HCT116 (cell line): Measurements from ENCODE around the gene ZFTA. TPM values are rescaled to one million over a fixed set of nuclear protein-coding genes. Genes with fewer than 3 reads are reported as not detected.

ENCODE experiments used
- ATAC-seq: fragments of 200-7000 bp; cut with Tn5 transposase; 2 replicates; pipeline ENCODE4 v1.9.1; 2020; ENCODE audit warnings: mild to moderate bottlenecking, moderate library complexity
- BruUV-seq: library from RNA; stranded (reverse); fragments of 400-500 nt; replicated peaks from 2 replicates; lab custom pipeline; 2021; lab: Mats Ljungman, UMichigan
- CTCF ChIA-PET: fragments of 300-600 bp; sonication (Branson Sonifier 250); formaldehyde crosslinking; loops from one replicate; lab custom pipeline; 2021; ENCODE audit warnings: antibody characterized with exemption; lab: Charles Lee
- POLR2A ChIA-PET: fragments of 300-600, 350-600 bp; sonication (Branson Sonifier 250); formaldehyde crosslinking; loops from one replicate; lab custom pipeline; 2021; ENCODE audit warnings: antibody characterized with exemption; lab: Charles Lee
- RAD21 ChIA-PET, 2 experiments: fragments of 300-600 bp; sonication (Branson Sonifier 250); formaldehyde crosslinking; loops; one replicate each; lab custom pipeline; 2023; ENCODE audit warnings: low total read pairs in 2 of 2; ENCODE audit not compliant: uncharacterized antibody in 2 of 2, unreplicated experiment in 2 of 2, low non-redundant PET in 1 of 2; lab: Charles Lee
- DNase-seq: peaks from one replicate; pipeline ENCODE4 v3.0.0-alpha.2; 2010; ENCODE audit warnings: low read depth, low spot score
- H2AFZ ChIP-seq: fragments of 200-600 bp; shearing (Covaris generic), sonication (generic); 2 replicates; pipeline ENCODE4 v1.6.1; 2017; ENCODE audit warnings: low read depth, mixed run types, mixed read lengths, antibody characterized with exemption, low read length; ENCODE audit not compliant: poor library complexity, severe bottlenecking
- H3K27ac ChIP-seq: 2 replicates; pipeline ENCODE4 v1.5.1; 2012; ENCODE audit warnings: low read depth, low read length
- H3K27me3 ChIP-seq: fragments of 200-600 bp; sonication (generic); 2 replicates; pipeline ENCODE4 v1.6.1; 2016; ENCODE audit warnings: mixed run types, low read length, mixed read lengths; ENCODE audit not compliant: insufficient read depth
- H3K36me3 ChIP-seq, 2 experiments: fragments of 200-500 bp in 1 of 2; fragments of 200-600 bp in 1 of 2; sonication (Bioruptor generic) in 1 of 2; sonication (generic) in 1 of 2; 2 replicates each; pipeline versions ENCODE4 v1.5.1 to v1.6.1; 2014 to 2016; ENCODE audit warnings: low read length in 2 of 2, inconsistent platforms in 1 of 2, mixed read lengths in 1 of 2, mixed run types in 1 of 2; ENCODE audit not compliant: insufficient read depth in 2 of 2, control insufficient read depth in 1 of 2
- H3K4me1 ChIP-seq, 2 experiments: fragments of 200-600 bp in 1 of 2; sonication (generic) in 1 of 2; 2 replicates each; pipeline versions ENCODE4 v1.5.1 to v1.6.1; 2012 to 2017; ENCODE audit warnings: low read length in 2 of 2, inconsistent platforms in 1 of 2, mild to moderate bottlenecking in 1 of 2, mixed read lengths in 1 of 2, mixed run types in 1 of 2, moderate library complexity in 1 of 2; ENCODE audit not compliant: insufficient read depth in 2 of 2, control insufficient read depth in 1 of 2
- H3K4me2 ChIP-seq: fragments of 200-600 bp; sonication (generic); 2 replicates; pipeline ENCODE4 v1.6.1; 2017; ENCODE audit warnings: mixed run types, low read length, mixed read lengths
- H3K4me3 ChIP-seq, 2 experiments: fragments of 200-600 bp in 1 of 2; sonication (generic) in 1 of 2; replicated peaks in 1 of 2; 2 replicates each; pipeline ENCODE4 v1.5.1; 2011 to 2016; ENCODE audit warnings: low read length in 2 of 2, control low read depth in 1 of 2, low read depth in 1 of 2, mild to moderate bottlenecking in 1 of 2, mixed read lengths in 1 of 2, mixed run types in 1 of 2
- H3K79me2 ChIP-seq: fragments of 200-600 bp; sonication (generic); 2 replicates; pipeline ENCODE4 v1.6.1; 2017; ENCODE audit warnings: mild to moderate bottlenecking, mixed run types, low read length, moderate library complexity, mixed read lengths; ENCODE audit not compliant: insufficient read depth
- H3K9ac ChIP-seq: fragments of 200-600 bp; sonication (generic); 2 replicates; pipeline ENCODE4 v1.6.1; 2016; ENCODE audit warnings: low read length, mixed read lengths
- H3K9me2 ChIP-seq: fragments of 200-600 bp; sonication (generic), shearing (Covaris generic); 2 replicates; pipeline ENCODE4 v1.6.1; 2017; ENCODE audit warnings: mixed run types, mild to moderate bottlenecking, moderate library complexity; ENCODE audit not compliant: insufficient read depth
- H3K9me3 ChIP-seq, 2 experiments: fragments of 200-500 bp in 1 of 2; fragments of 200-600 bp in 1 of 2; sonication (Bioruptor generic) in 1 of 2; sonication (generic) in 1 of 2; 2 replicates each; pipeline ENCODE4 v1.6.1; 2014 to 2017; ENCODE audit warnings: low read length in 2 of 2, mixed read lengths in 2 of 2, inconsistent platforms in 1 of 2, low read depth in 1 of 2, mild to moderate bottlenecking in 1 of 2, mixed run types in 1 of 2, moderate library complexity in 1 of 2; ENCODE audit not compliant: control insufficient read depth in 1 of 2, insufficient read depth in 1 of 2
- H4K20me1 ChIP-seq: fragments of 200-600 bp; sonication (generic), shearing (Covaris generic); 2 replicates; pipeline ENCODE4 v1.6.1; 2017; ENCODE audit warnings: mixed run types, mild to moderate bottlenecking, moderate library complexity; ENCODE audit not compliant: insufficient read depth
- EGR1 ChIP-seq: IDR thresholded peaks from 2 replicates; pipeline ENCODE4 v1.6.1; 2012; ENCODE audit warnings: low read depth
- FOSL1 ChIP-seq: IDR thresholded peaks from 2 replicates; pipeline ENCODE4 v1.6.1; 2012; ENCODE audit warnings: low read depth
- JUND ChIP-seq: IDR thresholded peaks from 2 replicates; pipeline ENCODE4 v1.6.1; 2012
- MAX ChIP-seq: IDR thresholded peaks from 2 replicates; pipeline ENCODE4 v1.6.1; 2012
- POLR2A ChIP-seq: IDR thresholded peaks from 2 replicates; pipeline ENCODE4 v1.7.0; 2011; ENCODE audit warnings: borderline replicate concordance; ENCODE audit not compliant: insufficient read depth, insufficient read length; ENCODE audit errors: extremely low read depth
- POLR2AphosphoS5 ChIP-seq: IDR thresholded peaks from 2 replicates; pipeline ENCODE4 v1.6.1; 2011; ENCODE audit warnings: mild to moderate bottlenecking, low read depth, low read length, moderate library complexity
- SP1 ChIP-seq: IDR thresholded peaks from 2 replicates; pipeline ENCODE4 v1.6.1; 2012; ENCODE audit warnings: low read depth
- ZFX ChIP-seq: fragments of 450-650 bp; IDR thresholded peaks from 2 replicates; pipeline ENCODE4 v1.6.1; 2017
- ZNF274 ChIP-seq: fragments of 200-500 bp; sonication (Bioruptor generic); IDR thresholded peaks from 2 replicates; pipeline ENCODE4 v1.6.1; 2014; ENCODE audit warnings: mild to moderate bottlenecking, low read depth, low read length, inconsistent platforms
- intact Hi-C: fragments of 100-400 bp; cut with micrococcal nuclease; formaldehyde crosslinking; loops from 2 replicates; pipeline ENCODE4 v1.10.0; 2022
- total RNA-seq: library from RNA; stranded (reverse); gene quantifications from one replicate; pipeline ENCODE4 v1.2.1, GENCODE V29; 2021; ENCODE audit not compliant: unreplicated experiment
- TF ChIP-seq, protein P1 (sequence below): IDR thresholded peaks from 2 replicates; pipeline ENCODE4 v1.6.1; 2012

The ZFTA gene
- total RNA-seq, 1 experiment from 2014 or later: 14.7 TPM

GRCh38 chr11:63769042-63769713, 603 bp upstream of the ZFTA start:
- CTCF ChIA-PET: interaction anchor here (1.4 to 2.7 kb wide), 3 partner anchors 67 to 176 kb away, joined by 3 to 20 read pairs (median 8); no protein-coding TSS in a partner anchor
- H3K27ac ChIP-seq: peak overlapping the region; percentile 90
- no TSS peak for BruUV-seq
- DNase-seq: no peak
- intact Hi-C loops: loop anchor here (2.0 to 5.0 kb wide), 2 partner anchors 68 to 378 kb away; no protein-coding TSS in a partner anchor
- peaks cover 21% of the 10 kb centered on the region for H3K79me2 ChIP-seq
- peaks cover 0 to 4% of the 10 kb centered on the region in 2 experiments; a peak in 1 of 4 replicates for H3K36me3 ChIP-seq
- no peaks in the 10 kb centered on the region for H3K27me3 ChIP-seq
- H2AFZ ChIP-seq: no peak overlapping the region
- RAD21 ChIA-PET: interaction anchor here in 1 of 2 experiments (1.1 kb wide), 1 partner anchor 45 kb away, joined by 3 read pairs; no protein-coding TSS in a partner anchor
- peak overlapping the region; percentile 60 for H3K9ac ChIP-seq
- H3K9me2 ChIP-seq: no peaks in the 10 kb centered on the region
- H4K20me1 ChIP-seq: peaks cover 9% of the 10 kb centered on the region; the same call in 1 of the 2 replicates
- POLR2A ChIA-PET: no interaction called here
- H3K4me1 ChIP-seq: peaks cover 14 to 29% of the 10 kb centered on the region in 2 experiments
- H3K9me3 ChIP-seq: no peaks in the 10 kb centered on the region
- peak; percentile 67 for ATAC-seq
- H3K4me2 ChIP-seq: peak overlapping the region; percentile 79
- TF ChIP-seq POLR2AphosphoS5: peak; percentile 41; the same call in 1 of the 2 replicates
- peak; percentile 62 for TF ChIP-seq EGR1
- peak; percentile 47 for TF ChIP-seq POLR2A
- TF ChIP-seq ZFX: 0 out of 2 replicates have a peak, but pooled peaks have one; percentile 18
- no peak for TF ChIP-seq JUND
- peak overlapping the region; percentile 78 to 88 for H3K4me3 ChIP-seq

GRCh38 chr11:63767565-63768236, 874 bp downstream of the ZFTA start:
- peak; percentile 38 for DNase-seq

More at GRCh38 chr11:63767565-63768236, 874 bp downstream of the ZFTA start:
- H3K4me1 ChIP-seq: peaks cover 14 to 29% of the 10 kb centered on the region in 2 experiments
- peak overlapping the region; percentile 78 to 88 for H3K4me3 ChIP-seq
- peaks cover 0 to 4% of the 10 kb centered on the region in 2 experiments; a peak in 1 of 4 replicates for H3K36me3 ChIP-seq
- H3K4me2 ChIP-seq: peak overlapping the region; percentile 97
- peak overlapping the region; percentile 90 for H3K27ac ChIP-seq
- no peak overlapping the region for H2AFZ ChIP-seq
- no peaks in the 10 kb centered on the region for H3K9me3 ChIP-seq
- H3K79me2 ChIP-seq: peaks cover 21% of the 10 kb centered on the region
- H3K9ac ChIP-seq: peak overlapping the region; percentile 72
- ChIA-PET CTCF (interaction anchor here (0.6 to 2.7 kb wide), 6 partner anchors 11 to 178 kb away, joined by 3 to 20 read pairs (median 4); no protein-coding TSS in a partner anchor), POLR2A (no interaction called here), RAD21 (interaction anchor here in 1 of 2 experiments (0.6 to 0.8 kb wide), 2 partner anchors 75 to 104 kb away, joined by 3 read pairs; no protein-coding TSS in a partner anchor)
- TF ChIP-seq MAX (0 out of 2 replicates have a peak, but pooled peaks have one; percentile 20), POLR2A (no peak), ZNF274 (no peak), EGR1 (no peak), SP1 (peak; percentile 31; the same call in 1 of the 2 replicates), FOSL1 (no peak)
- TF ChIP-seq, protein P1, sequence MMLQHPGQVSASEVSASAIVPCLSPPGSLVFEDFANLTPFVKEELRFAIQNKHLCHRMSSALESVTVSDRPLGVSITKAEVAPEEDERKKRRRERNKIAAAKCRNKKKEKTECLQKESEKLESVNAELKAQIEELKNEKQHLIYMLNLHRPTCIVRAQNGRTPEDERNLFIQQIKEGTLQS: no peak
- peak; percentile 44 for ATAC-seq
- intact Hi-C loops: loop anchor here (2.0 to 5.0 kb wide), 3 partner anchors 69 to 380 kb away; no protein-coding TSS in a partner anchor
- H3K9me2 ChIP-seq: no peaks in the 10 kb centered on the region
- no TSS peak for BruUV-seq
- no peaks in the 10 kb centered on the region for H3K27me3 ChIP-seq
- peaks cover 9% of the 10 kb centered on the region; the same call in 1 of the 2 replicates for H4K20me1 ChIP-seq
